ENCODE results near the gene LMTK3.

- TF ChIP-seq CTCF (conservative IDR thresholded peaks at IDR 0.05) (no peak), ZFX (IDR thresholded peaks at IDR 0.05) (no peak)
Observed at GRCh38 chr19:48529156-48529555, 17.5 kb upstream of the LMTK3 start.

Data from C4-2B (cell line).